Spleen (tissue), 11 donors: ENCODE measurements around the gene MIB1. TPM values are rescaled to one million over a fixed set of nuclear protein-coding genes. Genes with fewer than 3 reads are reported as not detected.

ENCODE experiments used
- DNase-seq: peaks from one replicate; pipeline ENCODE4 v3.0.0-alpha.2; 2020
- H3K27ac ChIP-seq, 8 donors: fragments of 200-600 bp; sonication (generic) in 7 of 8; 1 replicate in 4 of 8; 2 replicates in 4 of 8; pipeline versions ENCODE4 v1.5.0 to v1.8.0; 2016 to 2021; ENCODE audit warnings: inconsistent platforms in 4 of 8, mild to moderate bottlenecking in 4 of 8, moderate library complexity in 1 of 8
- H3K27me3 ChIP-seq, 7 donors: fragments of 200-600 bp; sonication (generic) in 6 of 7; replicated peaks in 1 of 7; 1 replicate in 4 of 7; 2 replicates in 3 of 7; pipeline versions ENCODE4 v1.5.0 to v1.8.0; 2016 to 2021; ENCODE audit warnings: inconsistent platforms in 3 of 7, mild to moderate bottlenecking in 1 of 7
- H3K36me3 ChIP-seq, 6 donors: fragments of 200-600 bp; sonication (generic) in 5 of 6; 1 replicate in 4 of 6; 2 replicates in 2 of 6; pipeline versions ENCODE4 v1.5.0 to v1.8.0; 2016 to 2021; ENCODE audit warnings: inconsistent platforms in 2 of 6
- H3K4me1 ChIP-seq, 6 donors: fragments of 200-600 bp; sonication (generic) in 5 of 6; 1 replicate in 3 of 6; 2 replicates in 3 of 6; pipeline versions ENCODE4 v1.5.0 to v1.8.0; 2016 to 2021; ENCODE audit warnings: inconsistent platforms in 3 of 6
- H3K4me3 ChIP-seq, 8 donors: fragments of 200-600 bp; sonication (generic) in 7 of 8; 1 replicate in 4 of 8; 2 replicates in 4 of 8; pipeline versions ENCODE4 v1.5.0 to v1.8.0; 2016 to 2021; ENCODE audit warnings: inconsistent platforms in 4 of 8, mild to moderate bottlenecking in 4 of 8, moderate library complexity in 2 of 8
- H3K9me3 ChIP-seq, 8 donors: fragments of 200-600 bp; sonication (generic) in 7 of 8; 1 replicate in 4 of 8; 2 replicates in 4 of 8; pipeline versions ENCODE4 v1.5.0 to v1.8.0; 2016 to 2021; ENCODE audit warnings: inconsistent platforms in 4 of 8
- POLR2A ChIP-seq, 3 donors: fragments of 450-650 bp; IDR thresholded peaks; one replicate each; pipeline ENCODE4 v1.5.1; 2017; ENCODE audit warnings: antibody characterized with exemption in 3 of 3, mild to moderate bottlenecking in 1 of 3
- POLR2AphosphoS5 ChIP-seq, 3 donors: sonication (generic); formaldehyde crosslinking; IDR thresholded peaks; one replicate each; pipeline ENCODE4 v1.5.1; 2017; ENCODE audit warnings: antibody characterized with exemption in 3 of 3
- WGBS, 5 donors: extraction: QIAGEN DNeasy Blood & Tissue Kit in 3 of 5; methylation state at CpG; one replicate each; pipeline versions ENCODE4 v1.1.5 to v1.1.7; 2013 to 2018; 5-methylcytosine and 5-hydroxymethylcytosine counted together
- intact Hi-C: fragments of 100-400 bp; cut with DNase I; formaldehyde crosslinking; loops from one replicate; pipeline ENCODE4 v1.15.0; 2023; ENCODE audit warnings: low total_unique reads
- polyA plus RNA-seq, 3 donors: library from polyadenylated mRNA; stranded (reverse); fragments of 200-250 nt; gene quantifications; one replicate each; pipeline ENCODE4 v1.2.1, GENCODE V29; 2013
- total RNA-seq, 7 donors: library from RNA; depleted of rRNA in 3 of 7; stranded (reverse); fragments of >200 nt in 3 of 7; fragmentation: NEBNext Ultra II Directional in 4 of 7; extraction: Animal tissue kit (Norgen Biotek cat#: 25700) in 4 of 7; gene quantifications; one replicate each; pipeline versions ENCODE4 v1.1.0 to v1.2.1, GENCODE V29; 2016 to 2021
- TF ChIP-seq, protein P1 (sequence below), 11 experiments: fragments of 200-600 bp in 7 of 11; fragments of 450-650 bp in 4 of 11; sonication (generic) in 4 of 11; IDR thresholded peaks in 8 of 11; conservative IDR thresholded peaks in 3 of 11; 1 replicate in 7 of 11; 2 replicates in 4 of 11; pipeline versions ENCODE4 v1.4.0 to v1.8.0; 2016 to 2021; ENCODE audit warnings: antibody characterized with exemption in 11 of 11, inconsistent platforms in 4 of 11, mild to moderate bottlenecking in 1 of 11
- donor health status: healthy with polysubstance abuse.
- donor health status: DM: no; HTN: no; CAD: no; lungs with moderate emphysema.
- donor health status: DM: no; HTN: no; CAD: no.
- donor health status: Bipolar disorder and iron deficiency.
- donor health status: healthy.
- donor health status: DM: no; HTN: no; CAD: no.
- donor health status: DM: yes; HTN: yes; CAD: no.

Gene MIB1
- total and polyA plus RNA-seq, 10 donors, result 2.7 to 33.3 (median 27.3) TPM

DNA sequence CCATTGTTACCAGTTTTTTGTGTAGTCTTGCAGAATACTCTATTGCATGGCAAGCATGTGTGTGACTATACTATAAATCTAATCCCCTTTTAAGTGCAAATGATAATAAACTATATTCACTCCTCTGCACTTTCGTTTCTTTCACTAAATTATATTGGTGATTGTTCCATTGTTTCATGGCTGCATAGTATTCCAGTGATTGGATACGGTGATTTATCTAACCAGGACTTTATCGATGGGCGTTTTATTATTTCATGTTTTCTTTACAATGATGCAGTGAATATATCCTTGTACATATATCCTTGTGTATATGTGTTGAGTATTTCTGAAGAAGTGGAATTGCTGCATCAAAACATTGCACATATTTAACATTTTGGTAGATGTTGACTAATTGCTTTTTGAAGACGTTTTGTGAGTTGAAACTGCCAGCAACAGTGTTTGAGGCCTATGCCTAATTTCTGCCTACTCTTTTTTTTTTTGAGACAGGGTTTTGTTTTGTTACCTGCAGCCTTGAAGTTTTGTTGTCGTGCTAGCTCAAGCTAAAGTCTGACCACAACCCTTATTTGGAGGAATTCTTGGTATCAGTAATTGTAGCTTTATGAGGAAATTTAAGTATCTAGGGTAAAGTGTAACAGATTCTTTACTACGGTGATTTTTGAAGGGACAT is 2.7 kb downstream of the MIB1 start:
- Histone ChIP-seq H3K27ac (no peak overlapping the region), H3K4me3 (no peak overlapping the region), H3K36me3 (no peaks in the 10 kb centered on the region), H3K4me1 (peaks cover 6 to 76% (median 45%) of the 10 kb centered on the region in 6 donors), H3K9me3 (no peaks in the 10 kb centered on the region), H3K27me3 (no peaks in the 10 kb centered on the region)
- TF ChIP-seq, protein P1, sequence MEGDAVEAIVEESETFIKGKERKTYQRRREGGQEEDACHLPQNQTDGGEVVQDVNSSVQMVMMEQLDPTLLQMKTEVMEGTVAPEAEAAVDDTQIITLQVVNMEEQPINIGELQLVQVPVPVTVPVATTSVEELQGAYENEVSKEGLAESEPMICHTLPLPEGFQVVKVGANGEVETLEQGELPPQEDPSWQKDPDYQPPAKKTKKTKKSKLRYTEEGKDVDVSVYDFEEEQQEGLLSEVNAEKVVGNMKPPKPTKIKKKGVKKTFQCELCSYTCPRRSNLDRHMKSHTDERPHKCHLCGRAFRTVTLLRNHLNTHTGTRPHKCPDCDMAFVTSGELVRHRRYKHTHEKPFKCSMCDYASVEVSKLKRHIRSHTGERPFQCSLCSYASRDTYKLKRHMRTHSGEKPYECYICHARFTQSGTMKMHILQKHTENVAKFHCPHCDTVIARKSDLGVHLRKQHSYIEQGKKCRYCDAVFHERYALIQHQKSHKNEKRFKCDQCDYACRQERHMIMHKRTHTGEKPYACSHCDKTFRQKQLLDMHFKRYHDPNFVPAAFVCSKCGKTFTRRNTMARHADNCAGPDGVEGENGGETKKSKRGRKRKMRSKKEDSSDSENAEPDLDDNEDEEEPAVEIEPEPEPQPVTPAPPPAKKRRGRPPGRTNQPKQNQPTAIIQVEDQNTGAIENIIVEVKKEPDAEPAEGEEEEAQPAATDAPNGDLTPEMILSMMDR (IDR thresholded peaks at IDR 0.05 in 8 of 11, conservative IDR thresholded peaks at IDR 0.05 in 3 of 11), result no peak
- TF ChIP-seq POLR2A (IDR thresholded peaks at IDR 0.05) (no peak), POLR2AphosphoS5 (IDR thresholded peaks at IDR 0.05) (no peak)
- intact Hi-C loops, result loop anchor here (10.0 kb wide), 1 partner anchor 128 kb away; the partner anchor contains the start of gene SNRPD1
- whole genome bisulfite sequencing, 5 donors, result 73 to 87% (median 82%) methylated on average over 7 of the region's 7 CpGs
- DNase-seq, result no peak

DNA sequence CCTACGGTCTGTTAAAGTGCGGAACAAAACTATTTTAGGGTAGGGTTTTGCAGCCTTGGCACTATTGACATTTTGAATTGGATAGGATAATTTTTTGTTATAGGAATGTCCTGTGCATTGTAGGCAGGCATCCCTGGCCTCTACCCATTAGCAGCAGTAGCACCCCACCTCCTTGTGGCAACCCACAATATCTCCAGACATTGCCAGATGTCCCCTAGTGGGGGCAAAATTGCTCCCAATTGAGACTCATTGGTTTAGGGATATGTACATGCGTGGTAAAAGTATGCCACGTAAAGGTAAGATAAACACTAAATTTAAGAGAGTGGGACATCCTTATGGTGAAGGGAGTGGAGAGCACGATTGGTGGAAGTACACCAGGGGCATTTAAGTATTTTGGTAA is 4.6 kb downstream of the MIB1 start:
- Histone ChIP-seq H3K9me3 (no peaks in the 10 kb centered on the region), H3K4me1 (peaks cover under 1 to 77% (median 39%) of the 10 kb centered on the region in 6 donors), H3K4me3 (no peak overlapping the region), H3K27me3 (no peaks in the 10 kb centered on the region), H3K36me3 (no peaks in the 10 kb centered on the region), H3K27ac (no peak overlapping the region)
- WGBS, 5 donors, result 79 to 98% (median 94%) methylated on average over 5 of the region's 5 CpGs
- DNase-seq, result no peak
- intact Hi-C loops, result loop anchor here (10.0 kb wide), 1 partner anchor 130 kb away; the partner anchor contains the start of gene SNRPD1
- TF ChIP-seq POLR2A (IDR thresholded peaks at IDR 0.05) (no peak), POLR2AphosphoS5 (IDR thresholded peaks at IDR 0.05) (no peak)
- TF ChIP-seq, protein P1 (IDR thresholded peaks at IDR 0.05 in 8 of 11, conservative IDR thresholded peaks at IDR 0.05 in 3 of 11), result no peak

DNA sequence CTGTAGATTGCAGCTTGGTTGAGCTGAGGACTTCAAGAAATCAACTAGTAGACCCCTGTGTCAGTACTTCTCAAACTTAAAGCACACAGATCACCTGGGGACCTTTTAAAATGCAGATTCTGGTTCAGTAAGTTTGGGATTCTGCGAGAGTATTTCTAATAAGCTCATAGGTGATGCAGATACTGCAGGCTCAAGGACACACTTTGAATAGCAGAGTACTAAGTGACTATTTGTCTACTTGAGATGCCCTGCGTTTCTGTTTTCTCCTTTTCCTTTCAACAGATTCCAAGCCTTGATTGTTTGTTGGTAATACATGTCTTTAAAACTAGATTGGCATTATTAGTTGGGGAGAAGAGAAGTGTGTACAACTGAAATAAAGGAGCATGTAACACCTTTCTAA is 6.7 kb downstream of the MIB1 start:
- intact Hi-C loops, result loop anchor here (10.0 kb wide), 1 partner anchor 132 kb away; the partner anchor contains the start of gene SNRPD1
- Histone ChIP-seq H3K27me3 (no peaks in the 10 kb centered on the region), H3K36me3 (no peaks in the 10 kb centered on the region), H3K9me3 (no peaks in the 10 kb centered on the region), H3K4me3 (no peak overlapping the region), H3K4me1 (peaks cover 0 to 75% (median 32%) of the 10 kb centered on the region in 6 donors), H3K27ac (no peak overlapping the region)
- DNase-seq, result no peak
- TF ChIP-seq, protein P1 (IDR thresholded peaks at IDR 0.05 in 8 of 11, conservative IDR thresholded peaks at IDR 0.05 in 3 of 11), result no peak
- TF ChIP-seq POLR2AphosphoS5 (IDR thresholded peaks at IDR 0.05) (no peak), POLR2A (IDR thresholded peaks at IDR 0.05) (no peak)
- 69 to 86% (median 73%) methylated on average over 2 of the region's 2 CpGs for WGBS, 5 donors
